IMR-90 (cell line): ENCODE results near the gene ATP10A. TPM values are rescaled to one million over a fixed set of nuclear protein-coding genes. Genes with fewer than 3 reads are reported as not detected.
A peak's percentile ranks its signal among the peaks of the same experiment; 100 is the strongest.

Source experiments
- ATAC-seq: fragments of 200-7000 bp; cut with Tn5 transposase; 2 replicates; pipeline ENCODE4 v1.9.1; 2020; ENCODE audit warnings: low read depth, mild to moderate bottlenecking, moderate library complexity
- BruUV-seq: library from RNA; stranded (reverse); fragments of 400-500 nt; replicated peaks from 2 replicates; lab custom pipeline; 2021; lab: Mats Ljungman, UMichigan
- CTCF ChIA-PET: fragments of 300-600 bp; formaldehyde crosslinking; extraction: SDS; loops from one replicate; lab custom pipeline; 2021; ENCODE audit warnings: antibody characterized with exemption; lab: Yijun Ruan, JAX
- POLR2A ChIA-PET: fragments of 300-600 bp; sonication (Branson Sonifier 250); formaldehyde crosslinking; loops from one replicate; lab custom pipeline; 2022; ENCODE audit warnings: antibody characterized with exemption; ENCODE audit not compliant: unreplicated experiment; lab: Charles Lee
- DNase-seq: peaks from one replicate; pipeline ENCODE4 v3.0.0; 2013
- H2AFZ ChIP-seq: replicated peaks from 2 replicates; pipeline ENCODE3; 2013; ENCODE audit warnings: low read length, mild to moderate bottlenecking; ENCODE audit not compliant: poor library complexity
- H2AK5ac ChIP-seq: 2 replicates; pipeline ENCODE4 v1.6.1; 2013; ENCODE audit warnings: low read depth, low read length, inconsistent platforms
- H2AK9ac ChIP-seq: replicated peaks from 2 replicates; pipeline ENCODE3; 2013; ENCODE audit warnings: mild to moderate bottlenecking, low read depth, low read length, moderate library complexity; ENCODE audit not compliant: poor library complexity
- H2BK120ac ChIP-seq: 2 replicates; pipeline ENCODE4 v1.6.1; 2013; ENCODE audit warnings: low read depth, low read length, inconsistent platforms
- H2BK15ac ChIP-seq: 3 replicates; pipeline ENCODE4 v1.6.1; 2013; ENCODE audit warnings: low read depth, low read length, inconsistent platforms
- H2BK20ac ChIP-seq: 2 replicates; pipeline ENCODE4 v1.6.1; 2013; ENCODE audit warnings: low read depth, mild to moderate bottlenecking, inconsistent platforms, low read length, moderate library complexity
- H2BK5ac ChIP-seq: 2 replicates; pipeline ENCODE4 v1.6.1; 2013; ENCODE audit warnings: mild to moderate bottlenecking, low read depth, low read length, inconsistent platforms; ENCODE audit not compliant: poor library complexity, severe bottlenecking
- H3K14ac ChIP-seq: replicated peaks from 2 replicates; pipeline ENCODE4 v1.6.1; 2013; ENCODE audit warnings: low read depth, low read length, inconsistent platforms
- H3K18ac ChIP-seq: 2 replicates; pipeline ENCODE4 v1.6.1; 2013; ENCODE audit warnings: low read depth, low read length, control low read depth
- H3K23ac ChIP-seq: 2 replicates; pipeline ENCODE4 v1.6.1; 2013; ENCODE audit warnings: low read depth, low read length, inconsistent platforms
- H3K27ac ChIP-seq: 2 replicates; pipeline ENCODE4 v1.5.1; 2013; ENCODE audit warnings: mild to moderate bottlenecking, control low read depth, low read length; ENCODE audit not compliant: insufficient read depth
- H3K27me3 ChIP-seq: 2 replicates; pipeline ENCODE4 v1.6.1; 2013; ENCODE audit warnings: low read length; ENCODE audit not compliant: control insufficient read depth, insufficient read depth
- H3K36me3 ChIP-seq: 2 replicates; pipeline ENCODE4 v1.6.1; 2013; ENCODE audit warnings: low read length, mixed read lengths; ENCODE audit not compliant: control insufficient read depth, insufficient read depth
- H3K4ac ChIP-seq: 2 replicates; pipeline ENCODE4 v1.6.1; 2013; ENCODE audit warnings: low read depth, low read length, inconsistent platforms
- H3K4me1 ChIP-seq: 2 replicates; pipeline ENCODE4 v1.6.1; 2013; ENCODE audit warnings: low read length, mixed read lengths; ENCODE audit not compliant: control insufficient read depth, insufficient read depth
- H3K4me2 ChIP-seq: 2 replicates; pipeline ENCODE4 v1.6.1; 2013; ENCODE audit warnings: low read depth, mild to moderate bottlenecking, control low read depth, low read length, moderate library complexity
- H3K4me3 ChIP-seq: 2 replicates; pipeline ENCODE4 v1.5.1; 2013; ENCODE audit warnings: low read depth, mild to moderate bottlenecking, control low read depth, low read length, moderate library complexity; ENCODE audit not compliant: insufficient read depth
- H3K56ac ChIP-seq: 2 replicates; pipeline ENCODE4 v1.6.1; 2013; ENCODE audit warnings: low read length, inconsistent platforms; ENCODE audit not compliant: insufficient read depth; ENCODE audit errors: extremely low read depth
- H3K79me1 ChIP-seq, 2 experiments: 2 replicates each; pipeline ENCODE4 v1.6.1; 2013; ENCODE audit warnings: low read length in 2 of 2, inconsistent platforms in 1 of 2, low read depth in 1 of 2
- H3K9ac ChIP-seq: 2 replicates; pipeline ENCODE4 v1.6.1; 2013; ENCODE audit warnings: low read depth, low read length, control low read depth
- H3K9me1 ChIP-seq: 2 replicates; pipeline ENCODE4 v1.6.1; 2013; ENCODE audit warnings: low read length, inconsistent platforms; ENCODE audit not compliant: insufficient read depth
- H3K9me3 ChIP-seq: 2 replicates; pipeline ENCODE4 v1.6.1; 2013; ENCODE audit warnings: low read length; ENCODE audit not compliant: control insufficient read depth, insufficient read depth
- H4K20me1 ChIP-seq: 2 replicates; pipeline ENCODE4 v1.6.1; 2013; ENCODE audit warnings: low read length, inconsistent platforms; ENCODE audit not compliant: insufficient read depth
- H4K5ac ChIP-seq: 2 replicates; pipeline ENCODE4 v1.6.1; 2013; ENCODE audit warnings: mild to moderate bottlenecking, low read depth, low read length, control low read depth
- H4K8ac ChIP-seq, 2 experiments: 2 replicates each; pipeline ENCODE4 v1.6.1; 2013; ENCODE audit warnings: low read depth in 2 of 2, low read length in 2 of 2, control low read depth in 1 of 2, inconsistent platforms in 1 of 2
- H4K91ac ChIP-seq: 2 replicates; pipeline ENCODE4 v1.6.1; 2013; ENCODE audit warnings: low read depth, low read length, inconsistent platforms; ENCODE audit not compliant: insufficient read depth
- BHLHE40 ChIP-seq: fragments of 150-350 bp; IDR thresholded peaks from 2 replicates; pipeline ENCODE4 v1.6.1; 2016; ENCODE audit warnings: mild to moderate bottlenecking, low read depth, low read length
- CEBPB ChIP-seq: IDR thresholded peaks from 2 replicates; pipeline ENCODE4 v1.6.1; 2012; ENCODE audit warnings: low read depth, low read length, improper control_type of control experiment
- CHD1 ChIP-seq: IDR thresholded peaks from 2 replicates; pipeline ENCODE4 v1.6.1; 2012; ENCODE audit warnings: low read depth, low read length, improper control_type of control experiment
- CTCF ChIP-seq: conservative IDR thresholded peaks from 2 replicates; pipeline ENCODE4 v1.5.1; 2012; ENCODE audit warnings: mild to moderate bottlenecking, low read depth, low read length, improper control_type of control experiment
- FOS ChIP-seq: fragments of 150-350 bp; IDR thresholded peaks from 2 replicates; pipeline ENCODE4 v1.6.1; 2016; ENCODE audit warnings: low read depth, low read length
- MAFK ChIP-seq: IDR thresholded peaks from 2 replicates; pipeline ENCODE4 v1.6.1; 2012; ENCODE audit warnings: low read depth, low read length, improper control_type of control experiment
- MAZ ChIP-seq: IDR thresholded peaks from 2 replicates; pipeline ENCODE4 v1.6.1; 2012; ENCODE audit warnings: low read depth, mild to moderate bottlenecking, low read length, improper control_type of control experiment, moderate library complexity, borderline replicate concordance
- NFE2L2 ChIP-seq: fragments of 150-350 bp; IDR thresholded peaks from 2 replicates; pipeline ENCODE4 v1.6.1; 2016; ENCODE audit warnings: low read depth, mild to moderate bottlenecking, low read length
- POLR2A ChIP-seq: IDR thresholded peaks from 2 replicates; pipeline ENCODE4 v1.6.1; 2012; ENCODE audit warnings: mild to moderate bottlenecking, low read depth, low read length
- RAD21 ChIP-seq: IDR thresholded peaks from 2 replicates; pipeline ENCODE4 v1.6.1; 2012; ENCODE audit warnings: low read length, improper control_type of control experiment
- RCOR1 ChIP-seq: IDR thresholded peaks from 2 replicates; pipeline ENCODE4 v1.6.1; 2012; ENCODE audit warnings: mild to moderate bottlenecking, low read length, improper control_type of control experiment; ENCODE audit not compliant: insufficient replicate concordance
- RFX5 ChIP-seq: IDR thresholded peaks from 2 replicates; pipeline ENCODE4 v1.8.0; 2012; ENCODE audit warnings: low read depth, mild to moderate bottlenecking, low read length, moderate library complexity
- SMC3 ChIP-seq: fragments of 150-350 bp; IDR thresholded peaks from 2 replicates; pipeline ENCODE4 v1.6.1; 2016; ENCODE audit warnings: low read depth, mild to moderate bottlenecking, antibody characterized with exemption, low read length, moderate library complexity
- USF2 ChIP-seq: fragments of 150-350 bp; IDR thresholded peaks from 2 replicates; pipeline ENCODE4 v1.6.1; 2017; ENCODE audit warnings: mild to moderate bottlenecking, antibody characterized with exemption, low read length, low read depth
- WGBS, 2 experiments: methylation state at CpG; one replicate each; pipeline versions ENCODE4 v1.1.5 to v1.1.7; 2013; ENCODE audit warnings: missing lambda C conversion rate in 2 of 2; ENCODE audit not compliant: insufficient read length in 1 of 2; ENCODE audit errors: extremely low coverage in 2 of 2; 5-methylcytosine and 5-hydroxymethylcytosine counted together
- dilution Hi-C: fragments of 300-500 bp; cut with HindIII; formaldehyde crosslinking; loops from one replicate; pipeline ENCODE4 v1.14.3; 2018; ENCODE audit warnings: low sequenced_read_pairs; ENCODE audit not compliant: unreplicated experiment
- in situ Hi-C: fragments of 300-500 bp; cut with MboI; formaldehyde crosslinking; loops from 3 replicates; pipeline ENCODE4 v1.14.3; 2019; ENCODE audit warnings: low sequenced_read_pairs, inconsistent platforms, mixed read lengths
- intact Hi-C: fragments of 100-400 bp; cut with micrococcal nuclease; formaldehyde crosslinking; loops from 2 replicates; pipeline ENCODE4 v1.10.0; 2022
- polyA plus RNA-seq, 3 experiments: library from polyadenylated mRNA; depleted of rRNA; stranded (reverse); fragments of >200 nt; gene quantifications; 2 replicates each; pipeline ENCODE4 v1.2.3, GENCODE V29; 2012; ENCODE audit warnings: low replicate concordance in 1 of 3
- total RNA-seq: library from RNA; depleted of rRNA; stranded (reverse); fragments of >200 nt; gene quantifications from 2 replicates; pipeline ENCODE4 v1.2.3, GENCODE V29; 2012
- TF ChIP-seq, protein P1 (sequence below): fragments of 150-350 bp; IDR thresholded peaks from 2 replicates; pipeline ENCODE4 v1.6.1; 2016; ENCODE audit warnings: low read depth, mild to moderate bottlenecking, low read length, moderate library complexity, borderline replicate concordance

ATP10A gene
- total and polyA plus RNA-seq, 2 of the 4 experiments (the other 2 are of a cell fraction): 13.8 to 16.0 TPM

DNA sequence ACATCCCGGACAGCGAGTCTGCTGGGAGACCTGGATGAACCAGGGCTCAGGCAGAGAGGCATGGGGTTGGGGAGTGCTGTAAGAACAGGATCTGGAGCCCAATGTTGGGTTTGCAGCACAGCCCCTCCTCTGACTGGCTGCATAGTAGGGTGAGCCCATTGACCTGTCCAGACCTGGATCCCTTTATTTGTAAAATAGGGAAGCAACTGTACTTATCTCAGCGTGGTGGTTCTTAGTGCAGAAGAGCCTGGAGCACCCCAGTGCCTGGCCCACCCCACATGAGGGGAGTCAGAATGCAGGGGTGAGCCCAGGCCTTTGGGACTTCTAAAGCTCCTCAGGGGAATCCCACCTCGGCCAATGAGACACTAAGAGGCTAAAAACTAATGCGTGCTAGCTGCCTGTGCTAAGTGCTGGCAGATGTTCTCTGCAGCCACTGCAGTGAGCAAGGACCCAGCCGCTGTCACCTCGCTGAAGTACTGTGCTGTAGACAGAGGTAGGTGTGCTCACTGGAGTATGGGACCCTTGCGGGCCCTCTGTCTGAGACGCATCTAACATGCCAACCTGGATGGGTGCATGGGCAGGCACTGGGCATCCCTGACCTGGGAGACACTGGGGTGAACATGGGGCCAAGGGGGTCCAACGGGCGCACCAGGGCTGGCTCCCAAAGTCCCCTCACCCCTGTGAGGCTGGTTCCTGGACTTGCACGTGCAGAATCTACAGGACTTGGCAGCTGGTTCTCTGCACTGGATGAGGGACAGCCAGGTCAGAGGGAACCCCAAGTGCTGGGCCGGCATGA is 95.6 kb downstream of the ATP10A start:
- WGBS, 2 experiments: 91% methylated on average over 6 of the region's 13 CpGs; no CpG with 5 or more reads in 1 of the 2 experiments
- Histone ChIP-seq H2BK120ac (no peak overlapping the region), H3K4ac (no peak overlapping the region), H4K91ac (no peak overlapping the region), H3K9ac (no peak overlapping the region), H3K56ac (no peak overlapping the region), H3K36me3 (no peaks in the 10 kb centered on the region), H3K79me1 (peaks cover 19 to 70% of the 10 kb centered on the region in 2 experiments), H4K8ac (no peak overlapping the region), H3K4me1 (peaks cover 1% of the 10 kb centered on the region; the same call in 1 of the 2 replicates), H3K9me3 (no peaks in the 10 kb centered on the region), H3K27me3 (no peaks in the 10 kb centered on the region), H4K20me1 (no peaks in the 10 kb centered on the region), H2AK5ac (no peak overlapping the region), H2BK15ac (no peak overlapping the region), H3K18ac (no peak overlapping the region), H3K27ac (no peak overlapping the region), H2AK9ac (peak overlapping the region; percentile 15), H2BK5ac (no peak overlapping the region), H3K14ac (no peak overlapping the region), H2AFZ (no peak overlapping the region), H3K9me1 (peaks cover 12% of the 10 kb centered on the region), H3K23ac (no peak overlapping the region), H2BK20ac (no peak overlapping the region), H3K4me2 (no peak overlapping the region), H4K5ac (no peak overlapping the region), H3K4me3 (no peak overlapping the region)
- ChIA-PET CTCF (no interaction called here), POLR2A (no interaction called here)
- in situ Hi-C loops: no loop called here
- DNase-seq (no peak), ATAC-seq (no peak)
- no peak for TF ChIP-seq RAD21
- no peak for TF ChIP-seq SMC3
- TF ChIP-seq, protein P1, sequence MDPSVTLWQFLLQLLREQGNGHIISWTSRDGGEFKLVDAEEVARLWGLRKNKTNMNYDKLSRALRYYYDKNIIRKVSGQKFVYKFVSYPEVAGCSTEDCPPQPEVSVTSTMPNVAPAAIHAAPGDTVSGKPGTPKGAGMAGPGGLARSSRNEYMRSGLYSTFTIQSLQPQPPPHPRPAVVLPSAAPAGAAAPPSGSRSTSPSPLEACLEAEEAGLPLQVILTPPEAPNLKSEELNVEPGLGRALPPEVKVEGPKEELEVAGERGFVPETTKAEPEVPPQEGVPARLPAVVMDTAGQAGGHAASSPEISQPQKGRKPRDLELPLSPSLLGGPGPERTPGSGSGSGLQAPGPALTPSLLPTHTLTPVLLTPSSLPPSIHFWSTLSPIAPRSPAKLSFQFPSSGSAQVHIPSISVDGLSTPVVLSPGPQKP: no peak
- no peak for TF ChIP-seq RCOR1
- TF ChIP-seq CTCF: no peak
- TF ChIP-seq FOS: no peak
- TF ChIP-seq RFX5: no peak
- TF ChIP-seq CHD1: no peak
- no peak for TF ChIP-seq MAFK
- no peak for TF ChIP-seq NFE2L2
- no peak for TF ChIP-seq MAZ
- no peak for TF ChIP-seq BHLHE40
- no peak for TF ChIP-seq USF2
- no peak for TF ChIP-seq CEBPB
- TF ChIP-seq POLR2A: no peak
- dilution Hi-C loops: no loop called here
- BruUV-seq: no TSS peak
- intact Hi-C loops: no loop called here
